ENCODE measurements around the gene ABCF1.
A peak's percentile ranks its signal among the peaks of the same experiment; 100 is the strongest.
"Not testable (repeated sequence)": the region's sequence is repeated elsewhere in the genome, so short reads cannot be mapped to it uniquely, and the experiment has no call there.

The ABCF1 gene

DNA sequence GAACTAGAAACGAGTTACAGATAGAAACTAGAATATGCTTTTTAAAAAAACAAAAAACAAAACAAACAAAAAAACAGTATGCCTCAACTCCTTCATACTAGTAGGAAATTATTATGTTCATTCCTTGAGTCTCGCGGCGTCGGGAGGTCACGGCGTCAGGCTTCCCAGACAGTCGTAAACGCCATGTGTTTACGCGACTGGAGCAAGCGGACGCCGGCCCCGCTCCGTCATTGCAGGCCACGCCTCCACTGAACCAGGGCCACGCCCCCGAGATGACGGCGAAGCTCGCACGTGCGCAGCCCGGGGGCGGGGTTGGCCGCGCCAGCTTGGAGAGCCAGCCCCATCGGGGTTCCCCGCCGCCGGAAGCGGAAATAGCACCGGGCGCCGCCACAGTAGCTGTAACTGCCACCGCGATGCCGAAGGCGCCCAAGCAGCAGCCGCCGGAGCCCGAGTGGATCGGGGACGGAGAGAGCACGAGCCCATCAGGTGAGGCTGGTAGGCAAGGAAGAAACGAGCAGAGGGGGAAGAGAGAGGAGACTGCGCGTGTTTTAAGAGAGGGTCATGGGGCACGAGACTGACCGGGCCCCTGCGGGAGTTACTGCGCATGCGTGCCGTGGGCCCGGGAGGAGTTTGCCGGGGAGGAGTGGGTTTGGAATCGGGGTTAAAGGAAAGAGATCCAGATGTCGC, at the start of gene ABCF1:
Gene ABCF1, plus strand, starts transcription at position 368 of the 687 bp plus-strand sequence. Its CDS starts 46 bp downstream, at position 414.
- DNase-seq: peak; percentile 100

DNA sequence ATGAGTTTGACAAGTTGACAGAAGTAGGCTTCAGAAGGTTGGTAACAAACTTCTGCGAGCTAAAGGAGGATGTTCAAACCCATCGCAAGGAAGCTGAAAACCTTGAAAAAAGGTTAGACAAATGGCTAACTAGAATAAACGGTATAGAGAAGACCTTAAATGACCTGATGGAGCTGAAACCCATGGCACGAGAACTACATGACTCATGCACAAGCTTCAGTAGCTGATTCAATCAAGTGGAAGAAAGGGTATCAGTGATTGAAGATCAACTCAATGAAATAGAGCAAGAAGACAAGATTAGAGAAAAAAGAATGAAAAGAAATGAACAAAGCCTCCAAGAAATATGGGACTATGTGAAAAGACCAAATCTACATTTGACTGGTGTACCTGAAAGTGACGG, 49.3 kb upstream of the ABCF1 start:
- DNase-seq: not testable (repeated sequence)

DNA sequence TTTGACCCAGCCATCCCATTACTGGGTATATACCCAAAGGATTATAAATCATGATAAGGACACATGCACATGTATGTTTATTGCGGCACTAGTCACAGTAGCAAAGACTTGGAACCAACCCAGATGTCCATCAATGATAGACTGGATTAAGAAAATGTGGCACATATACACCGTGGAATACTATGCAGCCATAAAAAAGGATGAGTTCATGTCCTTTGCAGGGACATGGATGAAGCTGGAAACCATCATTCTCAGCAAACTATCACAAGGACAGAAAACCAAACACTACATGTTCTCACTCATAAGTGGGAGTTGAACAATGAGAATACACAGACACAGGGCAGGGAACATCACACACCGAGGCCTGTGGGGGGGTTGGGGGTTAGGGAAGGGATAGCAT, 44.8 kb upstream of the ABCF1 start:
- DNase-seq: not testable (repeated sequence)

DNA sequence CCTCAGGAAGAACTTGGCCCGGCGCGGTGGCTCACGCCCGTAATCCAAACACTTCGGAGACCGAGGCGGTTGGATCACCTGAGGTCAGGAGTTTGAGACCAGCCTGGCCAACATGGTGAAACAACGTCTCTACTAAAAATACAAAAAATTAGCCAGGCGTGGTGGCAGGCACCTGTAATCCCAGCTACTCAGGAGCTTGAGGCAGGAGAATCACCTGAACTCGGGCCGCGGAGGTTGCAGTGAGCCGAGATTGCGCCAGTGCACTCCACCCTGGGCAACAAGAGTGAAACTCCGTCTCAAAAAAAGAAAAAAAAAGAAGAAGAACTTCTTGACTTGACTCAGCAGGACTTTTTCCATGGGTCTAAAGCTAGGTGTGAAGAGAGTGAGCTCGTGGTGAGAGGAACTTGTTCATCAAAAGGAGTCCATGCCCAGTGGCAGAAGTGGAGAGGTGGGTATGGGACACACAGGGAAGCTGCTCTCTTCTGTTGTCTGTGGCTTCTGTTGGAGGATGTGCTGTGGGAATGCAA, 41.8 kb upstream of the ABCF1 start:
- peak in 1 of 2 donors; percentile 49 for DNase-seq

DNA sequence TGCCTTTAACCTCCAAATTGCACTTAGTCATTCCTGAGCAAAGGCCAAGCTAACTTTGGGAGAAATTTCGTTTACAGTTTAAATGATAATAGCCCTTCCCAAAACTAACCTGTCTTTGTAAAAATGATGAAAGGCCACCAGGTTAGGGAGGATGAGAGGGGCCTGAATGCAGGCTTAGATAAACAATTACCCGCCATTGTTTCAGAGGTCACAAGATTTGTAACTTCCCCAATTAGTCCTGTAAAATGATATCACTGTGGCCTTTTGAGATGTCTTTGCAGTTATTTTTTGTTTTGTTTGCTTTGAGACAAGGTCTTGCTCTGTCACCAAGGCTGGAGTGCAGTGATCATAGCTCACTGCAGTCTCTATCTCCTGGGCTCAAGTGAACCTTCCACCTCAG, 41.2 kb upstream of the ABCF1 start:
- no peak for DNase-seq

DNA sequence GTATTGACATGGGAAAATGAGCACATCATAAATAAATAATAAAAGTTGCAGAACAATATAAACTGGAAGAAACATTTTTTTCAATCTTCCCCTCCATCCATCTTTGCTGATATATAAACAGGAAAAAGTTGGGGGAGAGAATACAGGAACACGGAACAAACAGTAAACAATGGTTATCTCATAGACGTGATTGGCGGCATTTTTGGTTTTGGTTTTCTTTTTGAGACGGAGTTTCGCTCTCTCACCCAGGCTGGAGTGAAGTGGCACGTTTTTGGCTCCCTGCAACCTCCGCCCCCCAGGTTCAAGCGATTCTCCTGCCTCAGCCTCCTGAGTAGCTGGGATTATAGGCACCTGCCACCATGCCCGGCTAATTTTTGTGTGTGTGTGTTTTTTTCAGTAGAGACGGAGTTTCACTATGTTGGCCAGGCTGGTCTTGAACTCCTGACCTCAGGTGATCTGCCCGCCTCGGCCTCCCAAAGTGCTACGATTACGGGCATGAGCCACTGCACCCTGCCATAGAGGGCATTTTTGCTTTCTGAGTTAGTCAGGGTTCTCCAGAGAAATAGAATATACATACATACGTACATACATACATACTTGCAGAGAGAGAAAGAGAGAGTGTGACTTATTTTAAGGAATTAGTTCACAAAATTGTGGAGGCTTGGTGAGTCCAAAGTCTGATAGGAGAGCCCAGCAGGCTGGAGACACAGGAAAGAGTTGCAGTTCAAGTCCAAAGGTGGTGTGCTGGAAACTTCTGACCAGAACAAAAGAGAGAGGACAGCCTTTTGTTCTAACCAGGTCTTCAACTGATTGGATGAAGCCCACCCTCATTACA, 37.6 kb upstream of the ABCF1 start:
- DNase-seq: no peak

DNA sequence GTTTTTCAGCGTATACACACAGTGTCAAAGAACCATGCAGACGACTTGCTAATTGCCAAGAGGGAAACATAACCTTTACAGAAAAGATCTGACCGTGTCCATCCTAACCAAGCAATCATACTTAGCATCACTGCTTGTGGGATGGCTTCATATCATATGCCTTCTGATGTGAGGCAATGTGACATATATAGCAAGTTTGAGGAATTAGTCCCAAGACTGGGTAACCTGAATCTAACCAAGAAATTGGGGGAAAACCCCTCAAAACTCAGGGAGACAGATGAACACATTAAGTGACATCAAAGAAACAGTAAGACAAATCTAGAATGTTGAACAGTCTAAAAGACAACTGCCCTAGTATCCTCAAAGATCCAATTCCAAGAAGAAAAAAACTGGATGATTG, 33.3 kb upstream of the ABCF1 start:
- no peak for DNase-seq

DNA sequence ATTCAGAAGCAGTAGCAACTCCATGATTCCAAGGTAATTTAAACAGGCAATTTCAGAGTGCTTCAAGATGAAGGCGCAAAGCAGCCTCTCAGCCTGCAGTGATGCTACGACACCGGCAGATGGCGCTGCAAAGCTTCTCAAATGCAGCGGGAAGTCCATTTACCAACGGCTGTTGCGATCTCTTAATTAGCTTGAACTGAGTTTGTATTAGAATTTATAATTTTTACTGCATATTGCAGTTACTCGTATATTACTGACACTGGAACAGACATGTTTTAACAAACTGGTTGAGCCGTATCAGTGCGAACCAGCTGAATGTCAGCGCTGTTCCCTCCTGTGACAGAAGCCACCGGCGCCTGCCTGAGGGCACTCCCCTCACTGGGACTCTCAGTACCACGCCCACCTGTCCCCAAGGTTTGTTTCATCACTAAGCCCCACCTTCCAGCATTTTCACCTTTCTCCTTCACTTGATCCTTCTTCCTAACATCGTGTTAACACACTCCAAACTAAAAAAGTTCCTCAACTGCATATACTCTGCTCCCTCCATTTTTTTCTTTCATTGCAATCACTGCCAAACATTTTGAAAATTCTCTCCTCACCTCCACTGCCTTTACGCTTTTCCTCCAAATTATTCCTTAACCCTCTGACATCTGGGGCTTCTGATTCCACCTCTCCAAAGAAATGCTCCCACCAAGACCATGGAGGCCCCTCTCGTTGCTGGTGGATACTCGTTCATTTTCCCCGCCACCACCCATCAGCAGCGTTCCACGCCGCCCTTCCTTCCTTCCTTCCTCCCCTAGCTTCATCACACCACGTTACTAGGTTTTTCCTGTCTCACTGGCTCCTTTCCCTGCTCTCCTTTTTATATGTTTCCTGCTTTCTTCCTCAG, 29.5 kb upstream of the ABCF1 start:
- peak; percentile 76 to 79 for DNase-seq

DNA sequence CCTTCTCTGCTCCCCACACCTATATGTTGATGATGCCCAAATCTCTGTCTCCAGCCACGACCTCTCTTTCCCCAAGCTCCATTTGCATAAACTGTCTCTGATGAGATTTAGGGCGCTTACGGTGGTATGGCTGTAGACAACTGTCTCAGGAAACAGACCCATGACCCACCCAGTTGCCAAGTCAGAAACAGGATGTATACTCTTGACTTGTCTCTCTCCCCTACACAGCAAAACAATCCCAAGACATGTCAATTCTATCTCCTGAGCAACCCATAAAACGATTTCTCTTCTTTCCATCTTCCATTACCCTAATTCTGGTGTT, 28.9 kb upstream of the ABCF1 start:
- DNase-seq: no peak

DNA sequence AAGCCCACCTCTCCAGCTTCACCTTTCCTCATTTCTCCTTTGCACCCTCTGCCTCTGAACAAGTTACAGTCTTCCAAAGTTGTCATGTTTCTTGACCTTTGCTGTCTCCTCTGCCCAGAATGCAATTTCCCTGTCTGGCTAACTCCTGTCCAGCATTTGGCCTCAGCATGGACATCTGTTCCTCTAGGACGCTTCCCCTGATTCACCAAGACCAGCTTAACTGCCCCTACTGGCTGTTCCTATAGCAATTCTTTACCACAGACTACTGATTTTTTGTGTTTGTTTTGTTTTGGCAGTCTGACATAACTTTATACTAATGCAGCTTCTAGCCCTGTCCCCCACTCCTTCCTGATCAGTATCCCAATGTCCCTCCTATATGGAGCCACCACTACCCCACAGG, 28.3 kb upstream of the ABCF1 start:
- no peak for DNase-seq

DNA sequence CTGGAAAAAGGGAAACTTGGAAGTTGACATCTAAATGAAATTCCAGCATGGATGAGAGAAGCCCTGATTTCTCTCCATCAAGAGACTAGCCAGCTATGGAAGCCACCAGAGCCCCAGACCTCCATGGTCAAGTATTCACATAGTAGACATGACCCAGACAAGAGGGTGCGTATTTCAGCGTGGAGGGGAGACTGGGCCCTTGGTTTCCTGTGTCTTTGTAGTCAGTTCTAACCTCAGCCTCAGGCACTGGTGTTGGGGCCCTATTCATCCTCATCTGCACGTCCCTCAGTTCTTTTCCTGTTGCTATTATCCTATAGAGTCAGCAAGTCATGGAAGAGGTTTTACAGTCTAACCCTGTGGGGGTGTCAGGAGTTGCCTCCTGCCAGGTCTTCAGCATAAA, 27.4 kb upstream of the ABCF1 start:
- DNase-seq: no peak

DNA sequence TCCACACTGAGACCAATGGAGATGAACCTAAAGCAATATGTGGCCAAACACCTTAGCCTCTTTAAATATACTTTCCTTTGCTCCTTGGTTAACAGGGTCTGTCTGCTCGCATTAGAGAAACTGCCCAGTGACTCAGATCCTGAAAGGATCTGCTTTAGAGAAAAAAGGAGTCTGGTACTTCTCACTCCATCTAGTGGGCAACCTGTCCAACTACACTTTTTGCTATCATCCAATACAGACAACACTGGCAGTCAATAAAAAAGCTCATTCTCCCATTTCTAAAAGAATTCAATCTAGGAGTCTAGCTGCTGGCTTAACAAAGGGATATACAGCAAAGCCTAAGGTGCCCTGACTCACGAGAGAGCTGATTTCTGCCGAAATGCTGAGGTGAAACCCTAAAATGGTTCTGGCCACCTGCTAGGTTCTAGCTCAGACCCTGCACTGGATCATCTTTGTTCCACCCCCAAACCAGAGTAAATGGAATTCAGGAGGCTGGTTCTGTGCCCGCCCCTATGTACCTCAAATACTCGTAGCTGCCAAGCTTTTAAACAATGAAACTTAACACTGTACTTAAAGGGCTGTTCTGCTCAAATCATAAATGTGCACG, 26.5 kb upstream of the ABCF1 start:
- no peak for DNase-seq

DNA sequence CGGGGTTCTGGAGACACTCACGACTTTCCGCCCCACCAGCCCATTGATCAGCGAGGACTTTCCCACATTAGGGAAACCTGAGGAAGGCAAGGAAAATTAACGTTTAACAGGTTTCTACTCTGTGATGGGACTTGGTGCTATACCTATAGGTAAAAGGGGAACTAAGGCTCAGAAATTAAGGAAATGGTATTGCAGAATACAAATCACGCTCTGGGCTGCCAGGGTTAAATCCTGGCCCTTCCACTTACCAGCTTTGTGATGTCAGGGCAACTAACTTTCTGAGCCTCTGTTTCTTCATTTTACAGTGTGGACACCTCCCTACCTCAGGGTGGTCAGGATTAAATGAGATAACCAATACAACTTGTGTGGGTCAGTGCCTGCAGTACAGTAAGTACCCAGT, 23.8 kb upstream of the ABCF1 start:
- no peak for DNase-seq

DNA sequence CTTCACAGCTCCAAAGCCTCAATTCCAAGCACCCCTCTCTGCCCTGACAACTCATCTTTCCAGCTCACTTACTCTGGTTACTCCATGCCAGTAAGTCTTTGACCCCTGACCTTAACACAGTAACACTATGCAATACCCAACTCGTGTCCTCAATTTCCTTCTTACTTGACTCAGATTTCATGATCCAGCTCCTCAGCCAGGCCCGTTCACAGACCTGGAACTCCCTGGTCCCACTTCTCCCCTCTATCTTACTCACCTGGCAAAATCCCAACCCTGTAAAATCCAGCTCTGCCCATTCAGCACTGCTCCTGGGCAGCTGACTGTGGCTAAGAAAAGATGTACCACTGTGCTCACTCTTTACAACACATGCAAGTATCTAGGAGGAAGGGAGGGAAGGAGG, 22.9 kb upstream of the ABCF1 start:
- no peak for DNase-seq

DNA sequence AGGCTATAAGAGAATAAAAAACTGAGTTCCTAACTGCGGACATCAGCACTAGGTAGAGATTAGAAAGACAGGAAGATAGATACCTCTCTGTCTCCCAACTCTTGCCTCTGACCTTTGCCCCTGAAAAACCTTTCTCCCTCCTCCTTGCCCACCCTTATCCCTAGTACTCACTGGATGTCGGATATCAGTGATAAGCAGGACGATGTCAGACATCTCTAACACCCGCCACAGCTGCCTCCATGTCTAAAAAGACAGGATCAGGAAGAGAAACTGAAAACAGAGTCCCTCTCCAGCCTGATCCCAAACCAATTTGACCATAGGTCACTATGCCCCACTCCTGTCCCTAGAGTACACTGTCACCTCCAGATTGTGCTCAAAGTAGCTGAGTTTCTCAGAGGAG, 16.8 kb upstream of the ABCF1 start:
- DNase-seq: no peak

DNA sequence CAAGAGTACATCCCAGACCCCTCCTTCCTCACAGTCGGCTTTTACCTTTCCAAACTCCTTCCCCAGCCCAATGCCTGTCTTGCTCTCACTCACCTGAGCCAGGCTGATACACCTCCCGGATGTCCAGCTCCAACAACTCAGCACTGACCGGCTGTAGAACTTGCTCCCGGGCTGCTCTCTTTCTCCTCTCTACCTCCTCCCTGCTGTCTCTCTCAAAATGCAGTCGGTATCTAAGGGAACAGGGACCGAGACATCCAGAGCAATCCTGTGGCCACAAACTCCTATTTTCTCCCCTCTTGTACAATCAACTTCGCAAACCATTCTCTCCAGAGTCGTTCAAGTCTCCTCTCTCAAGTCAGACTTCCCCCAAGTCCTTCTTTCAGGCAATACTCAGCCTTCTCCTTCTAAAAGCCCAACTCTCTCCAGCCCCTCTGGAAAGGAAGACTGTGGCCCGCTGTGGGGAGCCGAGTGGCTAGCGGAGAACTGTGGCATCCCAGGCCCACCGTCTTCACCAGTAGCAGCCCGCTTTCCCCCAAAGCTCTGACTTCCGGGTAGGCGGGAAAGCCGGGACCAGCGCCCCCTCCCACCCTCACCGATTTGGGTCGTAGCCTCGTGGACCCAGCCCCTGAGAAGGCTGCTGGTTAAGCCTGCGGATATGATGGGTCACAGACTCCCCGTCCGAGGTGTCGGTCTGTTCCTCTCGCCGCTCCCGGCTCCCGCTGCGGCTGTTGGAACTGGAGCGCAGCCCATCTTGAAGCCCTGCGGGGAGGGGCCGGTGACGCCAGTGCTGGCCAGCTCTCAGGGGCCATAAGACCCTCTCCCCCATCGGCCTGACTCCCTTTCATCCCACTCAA, 16.1 kb upstream of the ABCF1 start:
- no peak for DNase-seq

DNA sequence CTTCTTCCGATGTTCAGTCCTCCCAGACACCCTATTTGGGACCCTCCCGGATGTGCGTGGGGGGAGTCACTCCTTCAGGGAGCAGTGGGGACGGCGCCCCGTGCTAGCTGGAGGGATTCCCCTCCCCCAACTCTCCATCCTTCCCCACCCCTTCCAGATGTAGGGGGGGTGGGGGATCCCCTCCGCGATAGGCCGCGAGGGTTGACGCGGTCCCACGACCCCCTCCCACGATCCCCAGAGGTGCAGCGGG, 15.5 kb upstream of the ABCF1 start:
- no peak for DNase-seq

DNA sequence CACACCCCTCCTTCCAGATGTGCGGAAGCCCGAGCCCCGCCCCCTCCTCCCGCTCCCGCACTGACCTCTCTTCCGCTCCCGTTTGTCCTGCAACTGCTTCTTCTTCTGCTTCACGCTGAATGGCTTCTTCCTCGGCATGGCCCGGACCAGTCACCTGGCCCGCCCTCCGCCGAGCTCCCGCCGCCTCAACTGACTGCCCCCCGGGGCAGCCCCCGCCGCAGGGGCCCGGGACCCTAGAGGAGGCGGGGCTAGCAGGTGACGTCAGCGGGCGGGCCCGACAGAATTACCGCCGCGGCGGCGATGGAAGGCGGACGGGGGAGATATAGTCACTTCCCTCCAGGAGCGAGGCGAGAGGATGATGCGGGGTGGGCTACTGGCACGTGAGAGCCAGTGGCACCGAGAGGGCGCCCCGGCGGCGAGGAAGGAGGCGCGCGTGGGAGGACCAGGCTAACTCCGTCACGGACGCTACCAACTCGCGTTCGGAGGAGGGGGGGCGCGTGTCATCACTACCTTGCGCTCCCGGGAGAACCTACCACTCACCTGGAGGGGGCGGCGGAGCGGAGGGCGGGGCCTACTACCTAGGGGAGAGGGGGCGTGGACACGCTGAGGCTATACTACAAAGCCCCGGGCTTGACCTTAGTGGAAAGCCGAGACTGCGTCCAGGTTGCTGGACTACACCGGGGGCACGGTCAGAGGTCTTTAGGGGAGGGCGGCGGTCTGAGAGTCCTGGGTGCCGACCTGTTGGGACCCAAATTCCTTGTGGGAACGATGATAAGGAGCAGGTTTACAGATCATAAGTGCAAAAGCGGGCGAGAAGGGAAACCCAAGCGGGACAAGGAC, 15.0 kb upstream of the ABCF1 start, which contains the start of gene GNL1:
Gene GNL1, minus strand, starts transcription at position 424 of the 840 bp plus-strand sequence. Its CDS starts 286 bp downstream, at position 138.
- peak; percentile 98 to 99 for DNase-seq

DNA sequence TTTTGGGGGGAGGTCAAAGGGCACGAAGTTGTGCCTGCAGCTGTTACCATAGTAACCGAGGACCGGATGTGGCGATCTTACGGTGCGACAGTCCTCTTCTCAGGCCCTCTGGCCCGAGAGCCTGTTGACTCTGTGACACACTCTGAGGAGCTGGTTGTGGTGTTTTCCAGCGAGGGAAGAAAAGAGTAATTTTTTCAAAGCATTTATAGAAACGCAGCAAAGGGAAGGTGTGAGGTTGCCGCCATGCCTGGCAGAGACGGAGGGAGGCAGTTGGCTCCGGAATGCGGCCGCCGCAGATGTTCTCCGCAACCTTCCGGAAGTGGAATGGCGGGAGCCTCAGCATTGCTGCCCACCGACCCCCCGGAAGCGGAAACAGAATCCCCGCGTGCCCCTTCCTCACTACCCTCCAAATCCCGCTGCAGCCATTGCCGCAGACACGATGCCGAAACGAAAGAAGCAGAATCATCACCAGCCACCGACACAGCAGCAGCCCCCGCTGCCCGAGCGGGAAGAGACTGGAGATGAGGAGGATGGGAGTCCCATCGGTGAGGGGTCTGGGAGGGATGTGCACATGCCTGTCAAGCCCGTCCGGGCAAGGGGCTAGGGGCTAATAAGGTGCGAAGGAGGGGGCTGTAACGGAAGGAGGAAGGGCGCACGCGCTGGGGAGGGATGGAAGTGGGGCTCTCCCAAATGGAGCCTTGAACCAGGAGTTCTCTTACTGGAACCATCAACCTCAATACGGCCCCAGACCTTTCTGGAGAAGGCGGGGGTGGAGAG, 14.1 kb upstream of the ABCF1 start, which contains the start of gene PRR3:
Gene PRR3, plus strand, starts transcription at position 390 of the 777 bp plus-strand sequence. Its CDS starts 50 bp downstream, at position 440.
- peak; percentile 74 to 80 for DNase-seq

DNA sequence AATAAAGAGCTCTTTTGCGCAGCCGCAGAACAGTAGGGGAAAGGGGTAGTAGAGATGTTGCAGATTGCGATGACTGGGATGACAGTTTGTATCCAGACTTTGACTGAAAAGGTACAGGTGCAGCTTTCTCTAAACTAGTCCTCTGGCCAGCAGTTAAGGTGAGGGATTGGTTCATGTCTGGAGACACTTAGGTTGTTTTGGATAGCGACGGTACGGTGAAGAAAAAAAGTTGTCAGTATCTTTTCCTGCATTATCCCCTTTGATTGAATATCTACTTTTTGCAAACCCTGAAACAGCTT, 13.6 kb upstream of the ABCF1 start:
- DNase-seq: no peak
